Esophagus muscularis mucosa (tissue), 4 donors: Measurements from ENCODE around the gene CTNNA1.

Source experiments
- EP300 ChIP-seq: sonication (generic); formaldehyde crosslinking; IDR thresholded peaks from one replicate; pipeline ENCODE4 v1.6.1; 2017; ENCODE audit warnings: antibody characterized with exemption
- POLR2AphosphoS5 ChIP-seq, 2 donors: sonication (generic); formaldehyde crosslinking; IDR thresholded peaks; one replicate each; pipeline ENCODE4 v1.6.1; 2017; ENCODE audit warnings: antibody characterized with exemption in 2 of 2
- TF ChIP-seq, protein P1 (sequence below), 3 experiments: fragments of 200-600 bp in 2 of 3; fragments of 450-650 bp in 1 of 3; sonication (generic) in 2 of 3; IDR thresholded peaks; one replicate each; pipeline ENCODE4 v1.5.1; 2017 to 2019; ENCODE audit warnings: antibody characterized with exemption in 3 of 3, mild to moderate bottlenecking in 2 of 3, moderate library complexity in 1 of 3

- TF ChIP-seq, protein P1, sequence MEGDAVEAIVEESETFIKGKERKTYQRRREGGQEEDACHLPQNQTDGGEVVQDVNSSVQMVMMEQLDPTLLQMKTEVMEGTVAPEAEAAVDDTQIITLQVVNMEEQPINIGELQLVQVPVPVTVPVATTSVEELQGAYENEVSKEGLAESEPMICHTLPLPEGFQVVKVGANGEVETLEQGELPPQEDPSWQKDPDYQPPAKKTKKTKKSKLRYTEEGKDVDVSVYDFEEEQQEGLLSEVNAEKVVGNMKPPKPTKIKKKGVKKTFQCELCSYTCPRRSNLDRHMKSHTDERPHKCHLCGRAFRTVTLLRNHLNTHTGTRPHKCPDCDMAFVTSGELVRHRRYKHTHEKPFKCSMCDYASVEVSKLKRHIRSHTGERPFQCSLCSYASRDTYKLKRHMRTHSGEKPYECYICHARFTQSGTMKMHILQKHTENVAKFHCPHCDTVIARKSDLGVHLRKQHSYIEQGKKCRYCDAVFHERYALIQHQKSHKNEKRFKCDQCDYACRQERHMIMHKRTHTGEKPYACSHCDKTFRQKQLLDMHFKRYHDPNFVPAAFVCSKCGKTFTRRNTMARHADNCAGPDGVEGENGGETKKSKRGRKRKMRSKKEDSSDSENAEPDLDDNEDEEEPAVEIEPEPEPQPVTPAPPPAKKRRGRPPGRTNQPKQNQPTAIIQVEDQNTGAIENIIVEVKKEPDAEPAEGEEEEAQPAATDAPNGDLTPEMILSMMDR (IDR thresholded peaks at IDR 0.05): no peak
- TF ChIP-seq POLR2AphosphoS5 (IDR thresholded peaks at IDR 0.05) (no peak), EP300 (no peak)
Measured at GRCh38 chr5:138833726-138834480, 80.7 kb downstream of the CTNNA1 start.
